Fibroblast of skin of back (primary cell): ENCODE measurements around the gene FBXO8.

Source experiments
- DNase-seq: peaks from one replicate; pipeline ENCODE4 v3.0.0-alpha.2; 2013

Gene FBXO8

DNA sequence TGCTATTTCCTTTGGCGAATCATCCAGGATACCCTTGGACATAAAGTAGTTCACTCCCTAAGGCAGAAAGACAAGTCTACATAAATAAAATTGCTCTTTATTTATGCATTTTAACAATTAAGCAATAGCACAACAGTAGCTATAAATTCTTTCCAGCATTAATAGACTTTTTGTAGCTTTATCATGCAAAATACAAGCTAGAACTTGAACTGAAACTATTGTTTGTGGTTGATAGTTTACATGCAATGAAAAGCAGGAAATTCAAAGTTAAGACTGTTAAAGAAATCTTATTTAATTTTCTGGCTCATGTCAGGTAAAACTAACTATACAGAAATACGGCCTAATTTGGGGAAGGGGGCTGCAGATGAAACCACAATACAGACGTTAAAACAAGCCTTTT lies 42.3 kb downstream of the FBXO8 start:
- no peak for DNase-seq

DNA sequence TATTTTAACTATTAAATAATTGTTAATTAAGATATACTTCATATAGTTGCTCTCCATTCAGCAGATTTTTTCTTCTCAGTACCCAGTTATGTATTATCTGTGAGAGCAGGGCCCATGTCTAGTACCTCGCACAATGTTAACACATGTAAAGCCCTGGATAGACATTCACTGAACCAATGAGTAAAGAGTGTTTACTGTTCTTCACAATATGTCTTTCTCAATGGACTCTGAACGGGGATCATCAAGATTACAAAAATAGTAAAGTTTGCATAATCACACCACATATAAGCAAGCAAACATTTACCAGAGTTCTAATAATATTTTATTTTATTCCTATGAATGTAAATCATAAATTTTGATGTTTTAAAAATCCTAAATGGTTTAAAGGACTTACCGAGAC lies 47.1 kb downstream of the FBXO8 start:
- no peak for DNase-seq

- DNase-seq = no peak
These were observed 52.8 kb downstream of the FBXO8 start for GRCh38 chr4:174230680-174231079.

DNA sequence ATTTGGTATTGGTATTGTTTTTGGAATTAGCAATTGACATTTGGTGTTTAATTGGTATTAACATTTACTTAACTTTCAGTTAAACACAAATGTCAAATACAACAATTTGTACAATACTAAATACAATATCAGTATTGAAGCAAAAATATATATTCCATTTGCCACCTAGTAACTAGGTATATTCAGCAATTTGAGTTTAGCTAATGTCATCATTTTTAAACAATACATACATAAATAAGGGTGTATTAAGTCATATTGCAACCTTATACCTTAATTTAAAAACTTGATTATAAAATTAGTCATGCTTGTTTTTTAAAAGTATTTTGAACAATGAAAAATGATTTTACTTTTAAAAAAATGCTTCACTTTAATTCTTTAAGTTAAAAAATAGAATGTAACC lies 53.3 kb downstream of the FBXO8 start:
- DNase-seq = no peak

GRCh38 chr4:174228988-174229387 lies 54.5 kb downstream of the FBXO8 start:
- no peak for DNase-seq

GRCh38 chr4:174225349-174226049 lies 58.0 kb downstream of the FBXO8 start:
- DNase-seq = no peak

DNA sequence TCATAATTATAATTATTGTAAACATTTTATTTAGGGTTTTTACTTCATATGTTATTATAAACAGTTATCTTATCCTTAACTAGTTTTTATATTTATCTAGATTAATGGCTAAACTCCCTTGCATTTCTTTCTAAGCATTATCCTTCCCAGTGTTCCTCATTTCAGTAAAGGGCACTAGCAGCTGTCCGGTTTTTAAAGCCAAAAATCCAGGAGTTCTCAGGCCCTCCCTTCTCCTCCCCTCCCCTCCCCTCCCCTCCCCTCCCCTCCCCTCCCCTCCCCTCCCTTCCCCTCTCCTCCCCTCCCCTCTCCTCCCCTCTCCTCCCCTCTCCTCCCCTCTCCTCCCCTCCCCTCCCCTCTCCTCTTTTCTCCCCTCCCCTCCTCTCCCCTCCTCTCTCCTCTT lies 58.9 kb downstream of the FBXO8 start:
- no peak for DNase-seq

GRCh38 chr4:174222266-174222872 lies 61.1 kb downstream of the FBXO8 start:
- no peak for DNase-seq

DNA sequence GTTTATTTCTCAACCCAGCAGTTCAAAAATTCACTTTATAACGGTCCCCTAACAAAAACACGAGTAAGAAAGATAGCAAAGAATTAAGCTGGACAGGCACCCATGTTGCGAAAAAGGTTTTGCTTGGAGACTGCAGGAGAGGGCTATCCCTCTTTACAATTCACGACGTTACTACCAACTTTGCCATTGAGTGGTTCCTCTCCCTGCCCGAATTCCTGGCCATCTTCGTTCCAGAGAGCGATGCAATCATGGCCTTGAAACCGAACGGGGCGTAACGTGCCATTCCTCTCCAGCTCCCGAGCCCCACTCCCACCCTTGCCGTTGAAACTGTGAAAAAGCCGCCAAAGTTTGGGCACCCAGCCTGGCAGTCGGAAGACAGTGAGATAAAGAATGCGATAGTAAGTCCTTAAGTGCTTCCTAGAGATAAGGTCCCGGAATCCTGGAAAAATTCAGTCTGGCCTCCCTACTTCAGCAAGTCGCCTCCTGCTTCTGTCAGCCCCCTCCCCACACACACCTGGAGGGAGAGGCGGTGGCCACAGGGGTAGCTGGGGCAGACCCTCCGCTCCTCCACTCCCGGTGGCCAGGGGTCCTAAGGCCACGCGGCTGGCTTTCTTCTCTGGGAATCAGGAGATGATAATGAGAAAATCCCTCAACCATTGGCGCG lies 65.2 kb downstream of the FBXO8 start:
- peak; percentile 4 for DNase-seq

- DNase-seq = peak; percentile 49
These were observed 66.0 kb downstream of the FBXO8 start for GRCh38 chr4:174217273-174218126.

- no peak for DNase-seq
These were observed 66.6 kb downstream of the FBXO8 start for GRCh38 chr4:174216799-174217272.

DNA sequence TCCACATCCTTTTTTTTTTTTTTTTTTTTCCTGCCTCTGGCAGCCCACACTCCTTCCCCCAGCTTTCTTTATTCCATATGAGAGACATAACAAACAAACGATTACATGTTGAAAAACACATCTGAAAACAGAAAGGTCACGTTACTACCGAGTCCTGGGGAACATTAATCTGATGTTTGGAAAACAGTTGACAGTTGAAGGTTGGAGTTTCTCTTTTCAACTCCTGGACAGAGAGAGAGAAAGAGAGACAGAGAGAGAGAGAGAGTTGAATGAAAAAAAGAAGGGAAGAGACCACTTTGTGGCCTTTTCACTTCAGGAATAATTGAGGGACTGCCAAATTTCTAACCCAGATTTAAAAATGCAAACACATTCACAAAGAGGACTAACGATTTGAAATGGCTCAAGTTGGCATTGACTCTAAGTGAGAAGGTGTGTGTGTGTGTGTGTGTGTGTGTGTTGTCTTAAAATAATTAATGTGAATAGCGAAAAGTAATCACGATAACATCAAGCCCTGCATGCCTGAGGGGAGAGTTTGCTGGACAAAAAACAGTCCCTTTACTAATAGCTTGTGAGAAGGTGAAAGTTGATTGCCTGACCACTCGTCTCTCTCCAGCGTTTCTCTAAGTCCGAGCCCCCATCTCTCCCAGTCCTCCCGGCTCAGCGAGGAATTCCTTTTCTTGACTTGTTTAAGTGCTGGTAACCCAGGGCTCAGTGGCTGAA lies 67.3 kb downstream of the FBXO8 start:
- DNase-seq = no peak

- no peak for DNase-seq
These were observed 68.4 kb downstream of the FBXO8 start for GRCh38 chr4:174215057-174215456.

DNA sequence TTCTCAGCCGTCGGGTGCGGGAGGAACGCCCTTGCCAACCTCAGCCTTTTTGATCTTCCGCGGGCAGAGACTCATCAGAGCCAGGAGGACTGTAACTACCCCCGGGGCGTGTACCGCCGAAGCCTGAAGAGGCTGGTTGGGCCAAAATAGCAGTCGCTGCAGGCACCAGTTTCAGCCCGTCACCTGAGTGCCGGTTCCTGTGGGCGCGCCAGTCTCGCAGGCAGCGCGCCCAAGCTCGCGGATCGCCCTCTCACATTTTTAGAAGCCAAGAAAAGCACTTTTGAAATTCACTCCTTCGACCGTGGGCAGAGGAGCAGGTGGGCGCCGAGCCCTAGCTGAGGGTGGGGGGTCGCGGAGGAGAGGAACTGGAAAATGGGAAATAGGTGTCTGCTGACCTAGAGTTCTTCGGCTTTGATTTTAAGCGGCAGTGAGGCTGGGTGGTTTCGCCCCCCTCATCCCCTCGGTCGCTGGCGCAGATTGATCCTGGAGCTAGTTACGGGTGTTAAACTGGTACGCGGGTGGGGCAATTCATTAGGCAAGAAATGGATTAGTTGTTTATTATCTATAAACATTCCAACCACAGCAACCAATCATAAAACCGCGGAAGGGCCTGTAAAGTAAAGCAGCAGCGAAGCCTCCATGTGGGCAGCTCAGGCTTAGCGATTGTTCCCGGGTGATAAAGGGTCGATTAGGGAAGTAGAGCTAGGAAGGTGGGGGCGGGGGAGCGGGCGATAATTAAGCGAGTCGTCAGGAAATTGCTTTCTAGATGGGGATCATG lies 69.2 kb downstream of the FBXO8 start:
- no peak for DNase-seq

GRCh38 chr4:174213731-174214100 lies 69.8 kb downstream of the FBXO8 start:
- peak; percentile 15 for DNase-seq

DNA sequence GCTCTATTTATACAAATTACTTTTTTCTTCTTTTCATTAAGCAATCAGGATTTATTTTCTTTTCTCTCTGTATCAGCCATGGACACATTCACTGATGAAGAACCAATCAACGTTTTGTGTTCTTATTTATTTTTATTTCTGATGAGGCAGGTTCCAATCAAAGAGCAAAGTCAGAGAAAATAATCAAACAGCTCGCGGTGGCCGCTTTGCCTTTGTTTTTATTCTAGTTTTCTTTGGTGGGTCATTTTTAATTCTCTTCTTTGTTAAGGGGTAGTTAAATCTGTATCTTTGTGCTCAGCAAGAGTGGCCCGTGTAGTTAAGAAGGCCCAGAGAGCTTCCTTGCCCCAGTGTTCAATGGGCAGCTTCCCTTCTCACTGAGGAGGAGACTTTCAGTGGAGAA lies 71.4 kb downstream of the FBXO8 start:
- no peak for DNase-seq

- DNase-seq = no peak
These were observed 71.8 kb downstream of the FBXO8 start for GRCh38 chr4:174211622-174212044.

DNA sequence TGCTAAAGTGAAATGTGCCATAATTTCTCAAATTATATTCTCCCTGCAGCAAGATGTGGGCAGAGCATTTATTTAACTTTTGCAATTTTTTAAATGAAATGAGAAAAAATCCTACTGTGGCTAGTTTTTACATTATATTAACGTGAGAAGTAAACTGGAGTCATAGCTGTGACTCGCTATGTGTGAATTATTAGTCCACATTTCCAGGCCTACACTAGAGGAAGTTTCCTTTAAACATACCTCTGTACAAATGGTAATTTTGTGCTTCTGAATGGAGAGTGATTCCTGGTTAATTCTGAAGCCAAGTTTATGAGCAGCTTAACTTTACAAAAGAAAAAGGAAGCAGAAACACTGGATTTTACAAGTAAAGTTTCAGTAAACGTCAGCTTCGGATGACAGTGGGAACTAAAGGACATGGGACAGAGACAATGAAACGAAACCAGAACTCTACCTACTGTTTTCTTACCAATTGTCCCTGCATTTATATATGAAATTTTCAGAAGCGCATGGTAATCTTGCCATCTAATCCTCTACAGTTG lies 72.4 kb downstream of the FBXO8 start:
- DNase-seq = peak; percentile 18

GRCh38 chr4:174210354-174210753 lies 73.1 kb downstream of the FBXO8 start:
- no peak for DNase-seq

- no peak for DNase-seq
These were observed 74.1 kb downstream of the FBXO8 start for GRCh38 chr4:174209341-174209740.

- DNase-seq = no peak
These were observed 76.1 kb downstream of the FBXO8 start for GRCh38 chr4:174207367-174207766.
